Mesothelial cell of epicardium (in vitro differentiated cells): ENCODE results near the gene PTPN5. TPM values are rescaled to one million over a fixed set of nuclear protein-coding genes. Genes with fewer than 3 reads are reported as not detected.
A peak's percentile ranks its signal among the peaks of the same experiment; 100 is the strongest.

Experiments
- DNase-seq, 2 experiments: peaks; one replicate each; pipeline ENCODE4 v3.0.0; 2021; ENCODE audit warnings: low spot score in 2 of 2; ENCODE audit not compliant: unreplicated experiment in 2 of 2
- H3K27ac Mint-ChIP-seq: 2 replicates; pipeline ENCODE4 v1.8.0; 2021; ENCODE audit warnings: mixed read lengths
- H3K27me3 Mint-ChIP-seq: 2 replicates; pipeline ENCODE4 v1.8.0; 2021; ENCODE audit warnings: low read depth, mixed read lengths
- H3K36me3 Mint-ChIP-seq: 2 replicates; pipeline ENCODE4 v1.8.0; 2021; ENCODE audit warnings: mixed read lengths
- H3K4me1 Mint-ChIP-seq: 2 replicates; pipeline ENCODE4 v1.8.0; 2021; ENCODE audit warnings: mixed read lengths
- H3K4me3 Mint-ChIP-seq: 2 replicates; pipeline ENCODE4 v1.8.0; 2021; ENCODE audit warnings: mild to moderate bottlenecking, moderate library complexity, mixed read lengths
- H3K9me3 Mint-ChIP-seq: 2 replicates; pipeline ENCODE4 v1.8.0; 2021; ENCODE audit warnings: mixed read lengths
- total RNA-seq: library from RNA; stranded (reverse); gene quantifications from 3 replicates; pipeline ENCODE4 v1.2.1, GENCODE V29; 2021
- TF ChIP-seq, protein P1 (sequence below): fragments of 200-600 bp; sonication (generic); IDR thresholded peaks from one replicate; pipeline ENCODE4 v1.5.0; 2021; ENCODE audit warnings: antibody characterized with exemption; ENCODE audit not compliant: unreplicated experiment

The PTPN5 gene
- total RNA-seq, 1 donor from 2014 or later: 3.3 TPM

DNA sequence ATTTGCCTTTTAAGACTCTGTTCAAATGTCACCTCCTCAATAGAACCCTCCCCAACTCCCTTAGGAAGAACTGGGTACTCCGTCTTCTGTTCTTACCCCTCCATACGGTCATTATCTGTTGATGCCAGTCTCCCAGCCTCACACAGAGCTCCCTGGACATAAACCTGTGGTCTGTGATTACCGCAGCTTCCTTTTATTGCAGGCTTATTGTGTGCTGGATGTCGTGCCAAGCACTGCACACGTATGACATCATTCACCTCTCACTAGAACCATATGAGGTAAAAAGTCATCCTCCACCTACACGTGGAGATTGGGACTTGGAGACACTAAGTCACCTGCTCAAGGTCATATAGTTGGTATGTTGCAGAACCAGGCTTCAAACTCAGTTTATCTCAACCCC lies 15.3 kb downstream of the PTPN5 start:
- TF ChIP-seq, protein P1, sequence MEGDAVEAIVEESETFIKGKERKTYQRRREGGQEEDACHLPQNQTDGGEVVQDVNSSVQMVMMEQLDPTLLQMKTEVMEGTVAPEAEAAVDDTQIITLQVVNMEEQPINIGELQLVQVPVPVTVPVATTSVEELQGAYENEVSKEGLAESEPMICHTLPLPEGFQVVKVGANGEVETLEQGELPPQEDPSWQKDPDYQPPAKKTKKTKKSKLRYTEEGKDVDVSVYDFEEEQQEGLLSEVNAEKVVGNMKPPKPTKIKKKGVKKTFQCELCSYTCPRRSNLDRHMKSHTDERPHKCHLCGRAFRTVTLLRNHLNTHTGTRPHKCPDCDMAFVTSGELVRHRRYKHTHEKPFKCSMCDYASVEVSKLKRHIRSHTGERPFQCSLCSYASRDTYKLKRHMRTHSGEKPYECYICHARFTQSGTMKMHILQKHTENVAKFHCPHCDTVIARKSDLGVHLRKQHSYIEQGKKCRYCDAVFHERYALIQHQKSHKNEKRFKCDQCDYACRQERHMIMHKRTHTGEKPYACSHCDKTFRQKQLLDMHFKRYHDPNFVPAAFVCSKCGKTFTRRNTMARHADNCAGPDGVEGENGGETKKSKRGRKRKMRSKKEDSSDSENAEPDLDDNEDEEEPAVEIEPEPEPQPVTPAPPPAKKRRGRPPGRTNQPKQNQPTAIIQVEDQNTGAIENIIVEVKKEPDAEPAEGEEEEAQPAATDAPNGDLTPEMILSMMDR: no peak
- Mint-ChIP-seq H3K36me3 (no peaks in the 10 kb centered on the region), H3K4me3 (no peak overlapping the region), H3K9me3 (peaks cover 3% of the 10 kb centered on the region), H3K27me3 (peaks cover 40% of the 10 kb centered on the region), H3K27ac (no peak overlapping the region), H3K4me1 (no peaks in the 10 kb centered on the region)
- no peak for DNase-seq

DNA sequence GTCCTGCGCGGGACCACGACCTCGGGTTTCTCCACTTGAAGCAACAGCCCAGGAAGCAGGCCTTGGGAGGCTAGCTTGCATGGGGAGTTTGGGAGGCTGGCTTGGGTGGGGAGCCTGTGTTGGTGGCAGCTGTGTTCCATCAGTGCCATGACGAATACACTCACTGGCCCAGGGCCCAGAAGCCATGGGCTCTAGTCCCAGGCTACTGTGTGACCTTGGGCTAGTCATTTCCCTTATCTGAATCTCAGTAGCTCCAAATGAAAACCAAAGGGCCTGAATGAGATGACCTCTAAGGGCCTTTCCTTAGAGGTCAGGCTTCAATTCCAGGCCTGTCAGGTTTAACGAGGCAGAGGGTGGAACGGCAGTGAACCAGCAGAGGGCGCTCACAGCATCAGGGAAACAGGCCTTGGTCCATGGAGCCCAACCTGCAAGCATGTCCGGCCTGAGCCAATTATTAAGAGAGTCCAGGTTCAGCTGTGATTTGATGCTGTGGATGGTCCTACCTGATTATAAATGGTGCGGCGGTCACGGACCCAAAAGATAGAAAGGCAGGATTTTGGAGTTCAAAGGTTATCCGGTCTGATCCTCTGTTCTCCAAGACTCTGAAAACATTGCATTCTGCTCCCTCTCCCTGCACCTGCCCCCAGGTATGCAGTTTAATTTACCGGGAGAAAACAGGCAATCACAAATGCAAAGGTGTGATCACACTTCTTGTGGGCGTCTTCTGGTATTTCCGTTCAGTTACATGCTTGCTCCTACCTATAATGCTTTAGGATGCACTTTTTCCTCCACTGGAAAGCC lies 15.9 kb downstream of the PTPN5 start:
- Mint-ChIP-seq H3K4me1 (no peaks in the 10 kb centered on the region), H3K27ac (no peak overlapping the region), H3K4me3 (no peak overlapping the region), H3K9me3 (peaks cover 3% of the 10 kb centered on the region), H3K27me3 (peaks cover 43% of the 10 kb centered on the region), H3K36me3 (no peaks in the 10 kb centered on the region)
- TF ChIP-seq, protein P1: peak; percentile 39
- peak; percentile 34 to 65 for DNase-seq

DNA sequence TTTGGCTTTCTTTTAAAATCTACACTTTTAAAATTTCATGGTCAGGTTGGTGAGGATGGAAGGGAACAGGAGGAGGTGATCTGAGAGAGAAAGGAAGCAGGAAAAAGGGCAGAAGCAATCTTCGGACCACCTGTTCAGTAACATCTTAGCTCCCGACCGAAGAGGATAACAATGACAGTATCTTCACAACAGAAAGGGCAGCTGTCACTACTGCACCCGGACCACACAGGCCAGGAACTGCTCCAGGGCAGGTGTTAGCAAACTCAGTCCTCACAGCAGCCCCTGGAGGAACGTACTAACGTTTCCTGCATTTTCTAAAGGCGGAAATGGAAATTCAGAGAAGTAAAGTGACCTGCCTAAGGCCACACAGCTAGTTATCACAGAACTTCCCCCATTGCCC lies 16.8 kb downstream of the PTPN5 start:
- peaks cover 3% of the 10 kb centered on the region for H3K9me3 Mint-ChIP-seq
- H3K4me1 Mint-ChIP-seq: no peaks in the 10 kb centered on the region
- no peak overlapping the region for H3K4me3 Mint-ChIP-seq
- DNase-seq: no peak
- H3K27ac Mint-ChIP-seq: no peak overlapping the region
- no peaks in the 10 kb centered on the region for H3K36me3 Mint-ChIP-seq
- TF ChIP-seq, protein P1: no peak
- peaks cover 49% of the 10 kb centered on the region for H3K27me3 Mint-ChIP-seq

DNA sequence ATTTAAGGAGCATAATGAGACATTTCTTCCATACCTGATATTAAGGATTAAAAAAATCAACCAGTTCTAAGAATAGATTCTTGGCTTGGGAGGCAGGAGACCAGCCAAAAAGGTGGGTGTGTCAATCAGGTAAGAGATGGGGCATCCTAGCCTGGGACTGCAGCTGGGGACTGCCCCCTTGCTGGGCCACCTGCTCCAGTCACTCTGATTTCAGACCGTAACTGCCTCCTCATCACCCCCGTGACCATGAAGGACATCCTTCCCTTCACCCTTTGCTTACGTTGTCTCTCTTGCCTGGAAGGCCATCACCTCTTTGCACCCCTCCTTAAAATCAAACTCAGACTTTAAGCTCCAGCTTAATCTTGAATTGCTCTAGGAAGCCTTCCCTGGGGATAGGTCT lies 17.9 kb downstream of the PTPN5 start:
- Mint-ChIP-seq H3K27me3 (peaks cover 49% of the 10 kb centered on the region), H3K27ac (no peak overlapping the region), H3K9me3 (peaks cover 3% of the 10 kb centered on the region), H3K4me3 (no peak overlapping the region), H3K4me1 (no peaks in the 10 kb centered on the region), H3K36me3 (no peaks in the 10 kb centered on the region)
- no peak for DNase-seq
- TF ChIP-seq, protein P1: no peak

DNA sequence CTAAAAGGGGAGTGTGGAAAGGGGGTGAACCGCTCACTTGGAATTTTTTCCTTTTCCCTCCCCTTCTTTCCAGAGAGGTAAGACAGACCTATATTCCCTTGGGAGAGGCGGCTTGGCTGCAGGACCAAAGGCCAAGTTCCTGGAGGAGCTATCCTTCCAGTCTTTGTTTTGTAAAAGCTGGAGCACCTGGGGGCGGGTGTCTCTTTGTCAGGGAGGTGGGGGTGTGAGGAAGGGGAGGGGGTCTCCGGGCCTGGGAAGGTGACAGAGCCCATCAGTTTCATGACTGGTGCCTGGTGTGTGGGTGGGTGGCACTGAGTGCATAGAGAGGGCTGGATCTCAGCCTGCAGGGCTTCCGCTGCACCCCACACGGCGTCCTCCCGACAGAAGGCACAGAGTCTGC lies 18.5 kb downstream of the PTPN5 start:
- no peaks in the 10 kb centered on the region for H3K36me3 Mint-ChIP-seq
- H3K9me3 Mint-ChIP-seq: peaks cover 3% of the 10 kb centered on the region
- DNase-seq: no peak
- H3K27me3 Mint-ChIP-seq: peaks cover 49% of the 10 kb centered on the region
- H3K4me1 Mint-ChIP-seq: no peaks in the 10 kb centered on the region
- H3K4me3 Mint-ChIP-seq: no peak overlapping the region
- TF ChIP-seq, protein P1: no peak
- no peak overlapping the region for H3K27ac Mint-ChIP-seq
